Tibial nerve (tissue), 4 donors: Measurements from ENCODE around the gene OR6B1. TPM values are rescaled to one million over a fixed set of nuclear protein-coding genes. Genes with fewer than 3 reads are reported as not detected.

Experiments used
- DNase-seq, 2 donors: peaks; one replicate each; pipeline ENCODE4 v3.0.0-alpha.2; 2019; ENCODE audit warnings: low spot score in 2 of 2
- H3K27ac ChIP-seq, 4 donors: fragments of 200-600 bp; sonication (generic) in 3 of 4; one replicate each; pipeline ENCODE4 v1.5.1; 2017 to 2019; ENCODE audit warnings: mild to moderate bottlenecking in 1 of 4
- H3K27me3 ChIP-seq, 2 donors: fragments of 200-600 bp; sonication (generic) in 1 of 2; one replicate each; pipeline versions ENCODE4 v1.5.1 to v1.6.0; 2017 to 2019
- H3K36me3 ChIP-seq, 3 donors: fragments of 200-600 bp; sonication (generic); one replicate each; pipeline ENCODE4 v1.5.1; 2018 to 2019
- H3K4me1 ChIP-seq, 4 donors: fragments of 200-600 bp; sonication (generic) in 3 of 4; one replicate each; pipeline ENCODE4 v1.5.1; 2017 to 2019
- H3K4me3 ChIP-seq, 4 donors: fragments of 200-600 bp; sonication (generic) in 3 of 4; one replicate each; pipeline ENCODE4 v1.5.1; 2017 to 2019; ENCODE audit warnings: mild to moderate bottlenecking in 1 of 4, moderate library complexity in 1 of 4
- H3K9me3 ChIP-seq, 4 donors: fragments of 200-600 bp; sonication (generic) in 3 of 4; one replicate each; pipeline ENCODE4 v1.5.1; 2017 to 2019
- CTCF ChIP-seq, 5 experiments: fragments of 200-600 bp in 3 of 5; fragments of 450-650 bp in 2 of 5; sonication (generic) in 3 of 5; IDR thresholded peaks; one replicate each; pipeline ENCODE4 v1.5.1; 2016 to 2019; ENCODE audit warnings: antibody characterized with exemption in 5 of 5, mild to moderate bottlenecking in 3 of 5, moderate library complexity in 2 of 5
- EP300 ChIP-seq, 2 donors: sonication (generic); formaldehyde crosslinking; IDR thresholded peaks; one replicate each; pipeline ENCODE4 v1.6.1; 2017; ENCODE audit warnings: antibody characterized with exemption in 2 of 2, mild to moderate bottlenecking in 1 of 2
- POLR2A ChIP-seq, 2 donors: fragments of 450-650 bp; IDR thresholded peaks; one replicate each; pipeline ENCODE4 v1.6.1; 2017; ENCODE audit warnings: antibody characterized with exemption in 2 of 2, mild to moderate bottlenecking in 2 of 2, moderate library complexity in 2 of 2
- WGBS, 2 donors: methylation state at CpG; one replicate each; pipeline ENCODE4 v1.1.5; 2018; 5-methylcytosine and 5-hydroxymethylcytosine counted together
- total RNA-seq, 4 donors: library from RNA; depleted of rRNA; stranded (reverse); fragments of >200 nt; gene quantifications; one replicate each; pipeline ENCODE4 v1.1.0, GENCODE V29; 2016

Gene OR6B1
- total RNA-seq, 4 donors from 2014 or later = not detected

- Histone ChIP-seq H3K9me3 (peaks cover 0 to 9% (median 0%) of the 10 kb centered on the region in 4 donors), H3K27me3 (no peaks in the 10 kb centered on the region), H3K27ac (no peak overlapping the region), H3K4me3 (no peak overlapping the region), H3K36me3 (no peaks in the 10 kb centered on the region), H3K4me1 (no peaks in the 10 kb centered on the region)
- WGBS, 2 donors = 79 to 84% methylated on average over 3 of the region's 3 CpGs
- no peak for TF ChIP-seq EP300 (IDR thresholded peaks at IDR 0.05)
- no peak for TF ChIP-seq CTCF (IDR thresholded peaks at IDR 0.05)
- TF ChIP-seq POLR2A (IDR thresholded peaks at IDR 0.05) = no peak
- DNase-seq = no peak
Measured at GRCh38 chr7:144057954-144058353, 57.8 kb downstream of the OR6B1 start.

Other genes starting within 250 kb of the OR6B1 start
- gene CTAGE6, start 242.6 kb upstream of the OR6B1 start, total RNA-seq = 1 to 10 TPM in 2 of 4 donors, under 1 TPM in 1, not detected in 1; 0.90 to 2.0 (median 1.0) TPM
- 10 to 100 TPM; 32.7 to 61.2 (median 44.4) TPM for gene TCAF1, start 98.1 kb upstream of the OR6B1 start, total RNA-seq
- gene OR2F2, start 65.1 kb upstream of the OR6B1 start, total RNA-seq = not detected
- gene OR2F1, start 45.5 kb upstream of the OR6B1 start, total RNA-seq = not detected
- not detected for gene OR2A5, start 48.6 kb downstream of the OR6B1 start, total RNA-seq
- not detected for gene OR2A25, start 69.5 kb downstream of the OR6B1 start, total RNA-seq
- gene OR2A12, start 86.0 kb downstream of the OR6B1 start, total RNA-seq = not detected
- gene OR2A2, start 109.3 kb downstream of the OR6B1 start, total RNA-seq = not detected
- not detected for gene OR2A14, start 122.9 kb downstream of the OR6B1 start, total RNA-seq
- gene CTAGE4, start 183.1 kb downstream of the OR6B1 start, total RNA-seq = 1 to 10 TPM in 2 of 4 donors, not detected in 2; 2.5 to 3.1 TPM
- gene ARHGEF35, start 195.5 kb downstream of the OR6B1 start, total RNA-seq = 1 to 10 TPM in 3 of 4 donors, under 1 TPM in 1; 0.59 to 4.4 (median 1.9) TPM
- not detected for gene OR2A42, start 239.3 kb downstream of the OR6B1 start, total RNA-seq